COLO668 (cell line): ENCODE results near the gene RNF114.
"Not testable (repeated sequence)": the region's sequence is repeated elsewhere in the genome, so short reads cannot be mapped to it uniquely, and the experiment has no call there.

Experiments used
- DNase-seq: peaks from one replicate; lab custom pipeline; 2025; ENCODE audit not compliant: unreplicated experiment; lab: John Stamatoyannopoulos, UW

The RNF114 gene

DNA sequence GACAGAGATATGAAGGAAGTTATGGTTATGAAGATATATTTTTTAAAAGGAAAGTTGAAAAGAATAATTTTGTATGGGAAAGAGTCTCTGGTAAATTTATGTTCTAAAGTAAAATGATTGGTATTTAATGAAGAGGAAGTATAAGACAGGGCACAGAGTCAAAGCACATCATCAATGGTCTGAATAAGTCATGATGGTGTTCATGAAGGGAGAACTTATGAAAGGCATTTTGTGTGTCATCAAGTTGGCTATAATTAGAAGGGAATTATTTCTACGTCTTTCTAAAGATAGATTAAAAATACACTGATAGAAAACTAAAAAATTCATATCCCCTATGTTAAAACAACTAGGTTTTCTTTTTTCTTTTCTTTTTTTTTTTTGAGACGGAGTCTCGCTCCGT, 25.2 kb downstream of the RNF114 start:
- DNase-seq: no peak

DNA sequence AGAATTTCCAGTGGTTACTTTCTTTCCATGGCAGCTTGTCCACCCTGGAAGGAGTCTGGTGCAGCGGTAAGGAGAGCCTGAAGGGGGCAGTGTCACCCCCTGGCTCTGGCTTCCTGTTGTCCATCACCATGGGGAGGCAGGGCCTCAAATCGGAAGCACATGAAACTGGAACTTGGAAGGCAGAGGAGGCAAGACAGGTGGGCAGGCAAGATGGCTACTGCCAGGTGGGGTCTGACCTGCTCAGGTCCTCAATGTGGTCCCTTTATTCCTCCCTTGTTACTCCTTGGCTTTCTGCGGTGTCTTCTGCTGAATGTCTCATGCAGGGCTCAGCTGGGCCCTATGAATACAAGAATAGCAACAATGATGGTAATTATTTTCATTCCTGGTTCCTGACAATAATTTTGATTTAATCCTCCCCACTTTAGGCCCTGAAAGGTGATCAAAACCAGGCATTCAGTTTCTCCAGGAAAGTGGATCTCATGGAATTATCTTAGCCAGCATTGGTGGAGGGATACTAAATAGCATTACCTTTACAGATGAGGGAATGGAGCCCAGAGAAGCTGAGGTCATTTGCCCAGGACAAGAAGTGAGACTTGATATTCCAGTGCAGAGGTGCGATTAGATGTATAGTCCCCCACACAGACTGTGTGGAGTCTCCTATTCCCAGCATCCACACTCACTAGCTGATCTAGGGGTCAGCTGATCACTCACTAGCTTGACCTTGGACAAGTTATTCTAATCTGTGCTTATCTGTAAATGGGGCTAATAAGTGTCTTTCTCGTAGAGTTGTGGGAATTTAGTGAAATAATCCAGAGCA, 29.0 kb downstream of the RNF114 start:
- DNase-seq: peak; percentile 43

- DNase-seq: no peak
These were observed 29.6 kb downstream of the RNF114 start for GRCh38 chr20:49965781-49966305.

DNA sequence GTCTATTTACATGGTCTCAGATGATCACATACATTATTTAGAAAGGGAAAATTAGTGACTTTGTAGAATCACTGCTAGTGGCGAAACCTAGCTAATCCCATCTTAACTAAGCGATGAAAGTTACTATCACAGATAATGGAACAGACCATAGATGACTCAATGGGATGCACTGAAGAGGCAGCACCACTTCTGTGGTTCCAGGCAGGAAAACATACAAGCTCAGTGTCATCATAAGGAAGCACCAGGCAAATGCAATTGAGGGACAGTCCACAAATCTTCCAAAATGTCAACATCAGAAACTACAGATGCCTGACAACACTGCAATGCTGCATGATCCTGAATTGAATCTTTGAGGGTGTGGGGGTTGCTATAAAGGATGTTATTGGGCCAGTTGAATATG, 30.7 kb downstream of the RNF114 start:
- no peak for DNase-seq

DNA sequence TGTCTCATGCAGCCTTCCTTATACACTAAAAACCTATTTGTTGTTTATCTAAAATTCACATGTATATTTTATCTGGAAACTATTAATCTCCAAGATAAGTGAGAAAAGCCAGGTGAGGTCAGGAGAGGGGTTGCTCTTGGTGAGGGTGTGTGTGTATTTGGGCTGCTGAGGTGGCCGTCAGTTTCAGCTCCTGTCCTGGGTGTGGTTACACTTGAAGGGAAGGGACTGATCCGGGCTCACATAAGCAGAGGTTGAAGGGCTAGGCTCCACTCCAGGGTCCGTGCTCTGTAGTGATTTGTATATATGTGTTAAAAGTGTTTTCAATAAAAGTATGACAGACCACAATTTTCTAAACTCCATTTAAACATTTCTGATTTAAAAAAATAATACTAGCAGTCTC, 33.0 kb downstream of the RNF114 start:
- DNase-seq: no peak

DNA sequence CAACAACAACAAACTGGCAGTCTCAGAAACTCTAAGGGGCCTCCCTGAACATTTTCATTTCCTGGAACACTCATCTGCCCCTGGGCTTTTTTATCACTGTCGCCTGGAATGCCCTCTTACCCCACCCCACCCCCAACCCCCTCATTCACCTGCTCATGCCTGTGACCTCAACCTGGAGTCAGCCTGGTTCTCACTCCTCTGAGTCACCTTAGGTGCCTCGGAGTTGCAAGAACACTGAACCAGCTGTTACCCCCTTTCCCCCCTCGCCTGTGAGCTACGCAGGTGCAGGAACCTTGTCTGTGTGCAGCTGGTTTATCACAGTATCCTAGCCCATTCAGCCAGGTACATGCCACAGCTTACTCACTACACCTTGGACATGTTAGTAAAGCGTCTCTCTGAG, 33.7 kb downstream of the RNF114 start:
- DNase-seq: peak; percentile 59

DNA sequence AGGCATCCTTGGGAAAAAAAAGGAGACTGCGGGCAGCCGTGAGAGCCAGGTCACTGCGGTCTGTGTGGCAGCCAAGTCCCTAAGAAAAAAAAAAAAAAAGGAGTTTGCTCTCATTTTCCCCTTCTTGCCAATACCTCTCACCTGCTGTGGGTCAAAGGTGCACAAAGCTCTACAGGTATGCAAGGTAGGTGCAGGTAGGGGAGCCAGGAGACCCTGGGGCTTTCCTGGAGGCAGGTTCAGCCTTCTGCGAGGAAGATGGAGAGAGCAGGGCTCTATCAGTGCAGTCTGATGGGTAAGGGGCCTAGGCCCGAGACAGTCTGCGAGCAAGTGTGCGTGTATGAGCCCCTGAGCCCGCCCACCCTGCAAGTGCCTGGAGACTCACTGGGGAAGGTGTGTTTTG, 34.3 kb downstream of the RNF114 start:
- no peak for DNase-seq

DNA sequence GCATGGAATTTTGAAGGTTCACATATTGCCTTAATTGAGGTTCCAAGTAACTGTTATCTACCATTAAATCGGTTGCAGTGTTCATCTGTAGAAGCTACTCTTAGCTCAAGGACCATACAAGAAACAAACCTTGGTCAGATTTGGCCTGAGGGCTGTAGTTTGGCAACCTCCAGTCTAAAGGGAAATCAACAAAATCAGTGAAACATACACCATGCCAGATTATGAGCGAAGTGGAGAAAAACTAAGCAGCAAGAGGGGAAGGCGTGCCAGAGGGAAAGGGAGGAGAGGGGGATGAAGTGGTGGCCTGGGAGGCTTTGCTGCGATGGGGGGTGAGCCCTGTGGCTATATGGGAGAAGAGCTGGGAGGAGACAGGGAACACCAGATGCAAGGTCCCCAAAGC, 37.8 kb downstream of the RNF114 start:
- no peak for DNase-seq

GRCh38 chr20:49976542-49976941, 40.3 kb downstream of the RNF114 start:
- no peak for DNase-seq

DNA sequence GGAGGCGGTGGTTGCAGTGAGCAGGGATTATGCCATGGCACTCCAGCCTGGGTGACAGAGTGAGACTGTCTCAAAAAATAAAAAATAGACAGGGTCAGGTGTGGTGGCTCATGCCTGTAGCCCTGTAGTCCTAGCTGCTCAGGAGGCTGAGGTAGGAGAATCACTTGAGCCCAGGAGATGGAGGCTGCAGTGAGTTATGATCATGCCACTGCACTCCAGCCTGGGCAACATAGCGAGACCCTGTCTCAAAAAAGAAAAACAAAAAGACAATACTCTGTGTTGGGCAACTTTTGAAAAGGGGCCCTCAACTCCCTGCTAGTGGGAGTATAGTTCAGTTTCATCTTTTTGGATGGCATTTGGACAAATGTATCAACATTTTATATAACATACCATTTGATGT, 41.5 kb downstream of the RNF114 start:
- DNase-seq: not testable (repeated sequence)

DNA sequence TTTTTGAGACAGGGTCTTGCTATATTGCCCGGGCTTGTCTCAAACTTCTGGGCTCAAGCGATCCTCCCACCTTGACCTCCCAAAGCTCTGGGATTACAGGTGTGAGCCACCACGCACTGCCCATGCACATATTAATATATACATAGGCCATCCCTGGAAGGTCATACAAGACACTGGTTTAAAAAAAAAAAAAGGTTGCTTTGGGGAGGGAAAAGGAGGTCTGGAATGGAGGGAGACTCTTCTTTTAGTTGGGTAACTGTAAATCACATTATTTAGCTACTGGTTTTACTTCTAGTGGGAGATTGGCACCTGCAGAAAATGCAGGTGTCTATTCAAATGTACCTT, 42.5 kb downstream of the RNF114 start:
- DNase-seq: no peak

- peak; percentile 48 for DNase-seq
These were observed 43.0 kb downstream of the RNF114 start for GRCh38 chr20:49979030-49979832.

DNA sequence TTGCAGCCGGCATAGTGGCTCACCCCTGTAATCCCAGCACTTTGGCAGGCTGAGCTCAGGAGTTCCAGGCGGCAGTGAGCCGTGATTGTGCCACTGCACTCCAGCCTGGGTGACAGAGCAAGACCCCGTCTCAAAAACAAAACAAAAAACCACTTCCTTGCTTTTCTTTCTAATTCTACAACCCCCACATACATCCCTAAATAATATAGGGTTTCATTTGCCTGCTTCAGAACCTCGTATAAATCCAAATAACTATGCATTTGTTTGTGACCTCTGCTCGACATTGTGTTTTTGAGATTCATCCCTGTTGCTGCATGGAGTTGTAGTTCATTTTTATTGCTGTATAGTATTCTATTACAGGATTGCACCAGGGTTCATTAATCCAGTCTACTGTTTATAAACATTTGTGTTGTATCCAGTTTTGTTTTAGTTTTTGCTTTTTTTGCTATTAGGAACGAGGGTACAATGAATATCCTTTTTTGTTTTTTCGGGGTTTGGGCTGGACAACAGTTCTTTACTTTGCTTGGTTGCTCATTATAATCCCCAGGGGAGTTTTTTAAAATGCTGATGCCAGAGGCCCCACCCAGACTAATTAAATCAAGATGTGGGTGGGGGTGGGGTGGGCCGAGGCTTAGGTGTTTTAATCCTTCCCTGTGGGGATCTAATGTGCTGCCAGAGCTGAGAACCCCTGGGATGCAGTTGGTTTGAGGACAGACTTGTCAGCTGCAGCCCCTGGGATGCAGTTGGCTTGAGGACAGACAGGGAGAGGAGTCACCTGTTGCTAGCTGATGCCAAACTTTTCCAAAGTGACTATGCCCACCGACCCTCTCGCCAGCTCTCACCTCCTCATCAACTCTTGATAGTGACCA, 44.2 kb downstream of the RNF114 start:
- no peak for DNase-seq

- DNase-seq: no peak
These were observed 45.2 kb downstream of the RNF114 start for GRCh38 chr20:49981218-49982071.

DNA sequence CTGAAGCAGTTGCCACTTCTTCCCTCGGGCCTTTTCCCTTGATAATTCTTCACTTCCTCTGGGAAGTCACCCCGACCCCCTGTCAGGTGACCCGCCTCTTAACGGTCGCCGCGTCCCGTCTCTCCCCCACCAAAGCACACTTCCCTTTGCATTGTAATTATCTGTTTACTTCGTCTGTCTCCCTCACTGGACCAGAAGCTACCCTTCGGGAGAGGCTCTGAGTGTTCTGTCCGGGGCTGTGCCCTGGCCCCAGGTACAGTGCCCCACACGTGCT, 45.8 kb downstream of the RNF114 start:
- DNase-seq: no peak

DNA sequence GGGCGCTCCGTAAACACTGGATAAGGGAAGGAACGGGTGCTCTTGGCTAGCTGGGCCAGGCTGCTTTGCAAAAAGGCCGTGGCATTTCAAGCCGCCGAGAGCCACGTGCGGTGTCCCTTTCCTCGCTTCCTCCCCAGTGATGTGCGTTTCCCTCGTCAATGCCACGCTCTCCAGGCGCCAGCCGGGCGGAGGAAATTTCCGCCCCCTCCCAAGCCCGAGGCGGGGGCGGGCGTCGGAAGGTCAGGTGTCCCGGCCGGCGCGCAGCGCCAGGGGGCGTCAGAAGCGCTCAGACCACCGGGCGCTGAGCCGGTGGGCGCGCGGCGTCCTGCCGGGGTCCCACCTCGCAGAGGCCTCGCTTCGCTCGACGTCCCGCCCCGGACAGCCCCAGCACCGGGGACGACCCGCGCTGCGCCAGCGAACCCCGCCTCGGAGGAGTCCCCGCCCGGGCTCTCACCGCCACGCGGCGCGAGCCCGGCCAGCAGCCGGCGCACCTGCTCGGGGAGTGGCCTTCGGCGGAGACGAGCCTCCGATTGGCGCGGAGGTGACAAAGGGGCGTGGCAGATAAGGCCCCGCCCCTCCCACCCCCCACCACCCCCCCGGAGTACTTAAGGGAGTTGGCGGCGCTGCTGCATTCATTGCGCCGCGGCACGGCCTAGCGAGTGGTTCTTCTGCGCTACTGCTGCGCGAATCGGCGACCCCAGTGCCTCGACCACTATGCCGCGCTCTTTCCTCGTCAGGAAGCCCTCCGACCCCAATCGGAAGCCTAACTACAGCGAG, 46.3 kb downstream of the RNF114 start, which contains the start of gene SNAI1:
TSS of gene SNAI1 (plus strand) at position 635 of the 777 bp plus-strand sequence. CDS start at position 715, 80 bp downstream.
- DNase-seq: peak; percentile 97

DNA sequence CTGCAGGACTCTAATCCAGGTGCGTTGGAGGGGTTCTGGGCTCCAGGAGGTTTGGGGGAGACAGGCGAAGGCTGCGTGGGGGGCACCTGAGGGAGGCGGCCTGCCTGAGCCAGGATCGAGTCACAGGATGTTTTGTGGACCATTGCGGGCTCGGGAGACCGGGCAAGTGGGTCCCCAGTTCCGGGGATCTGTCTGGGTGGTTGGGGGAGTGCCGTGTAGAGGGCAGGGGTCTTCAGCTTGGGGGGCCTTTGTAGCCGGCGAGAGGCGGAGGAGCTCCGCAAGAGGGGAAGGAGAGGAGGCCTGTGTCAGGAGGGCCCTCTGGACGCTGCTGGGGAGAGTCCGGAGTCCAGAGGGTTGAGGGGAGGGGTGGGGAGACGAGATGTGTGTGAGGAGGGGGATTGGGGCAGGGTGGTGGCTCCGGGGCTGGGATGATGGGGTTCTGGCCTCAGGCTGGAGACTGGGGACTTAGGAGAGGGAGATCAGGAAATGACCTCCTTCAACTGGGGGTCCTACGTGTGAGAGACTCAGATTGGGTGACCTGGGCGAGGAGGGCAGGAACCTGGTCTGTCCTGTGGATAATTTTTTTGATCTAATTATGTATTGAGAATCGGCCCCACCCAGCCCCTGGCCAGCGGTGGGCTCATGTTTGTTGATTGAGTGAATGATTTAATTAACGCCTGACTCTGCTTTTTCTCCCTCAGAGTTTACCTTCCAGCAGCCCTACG, 47.1 kb downstream of the RNF114 start:
- DNase-seq: no peak

DNA sequence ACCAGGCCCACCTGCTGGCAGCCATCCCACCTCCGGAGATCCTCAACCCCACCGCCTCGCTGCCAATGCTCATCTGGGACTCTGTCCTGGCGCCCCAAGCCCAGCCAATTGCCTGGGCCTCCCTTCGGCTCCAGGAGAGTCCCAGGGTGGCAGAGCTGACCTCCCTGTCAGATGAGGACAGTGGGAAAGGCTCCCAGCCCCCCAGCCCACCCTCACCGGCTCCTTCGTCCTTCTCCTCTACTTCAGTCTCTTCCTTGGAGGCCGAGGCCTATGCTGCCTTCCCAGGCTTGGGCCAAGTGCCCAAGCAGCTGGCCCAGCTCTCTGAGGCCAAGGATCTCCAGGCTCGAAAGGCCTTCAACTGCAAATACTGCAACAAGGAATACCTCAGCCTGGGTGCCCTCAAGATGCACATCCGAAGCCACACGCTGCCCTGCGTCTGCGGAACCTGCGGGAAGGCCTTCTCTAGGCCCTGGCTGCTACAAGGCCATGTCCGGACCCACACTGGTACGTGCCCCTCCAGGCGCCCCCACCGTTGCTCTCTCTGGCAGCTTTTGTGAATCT, 47.7 kb downstream of the RNF114 start:
- peak; percentile 30 for DNase-seq
